Transverse colon (tissue), 4 donors: ENCODE measurements around the gene TMC3.

Source experiments
- EP300 ChIP-seq: sonication (generic); formaldehyde crosslinking; IDR thresholded peaks from one replicate; pipeline ENCODE4 v1.6.1; 2017; ENCODE audit warnings: antibody characterized with exemption, low read depth
- POLR2AphosphoS5 ChIP-seq, 3 donors: sonication (generic); formaldehyde crosslinking; IDR thresholded peaks; one replicate each; pipeline ENCODE4 v1.6.1; 2016; ENCODE audit warnings: antibody characterized with exemption in 3 of 3
- TF ChIP-seq, protein P1 (sequence below), 5 experiments: fragments of 200-600 bp in 3 of 5; fragments of 450-650 bp in 2 of 5; sonication (generic) in 3 of 5; IDR thresholded peaks; 1 replicate in 2 of 5; 2 replicates in 3 of 5; pipeline ENCODE4 v1.5.1; 2016 to 2017; ENCODE audit warnings: antibody characterized with exemption in 5 of 5, inconsistent platforms in 3 of 5, mild to moderate bottlenecking in 2 of 5, moderate library complexity in 1 of 5

- TF ChIP-seq, protein P1, sequence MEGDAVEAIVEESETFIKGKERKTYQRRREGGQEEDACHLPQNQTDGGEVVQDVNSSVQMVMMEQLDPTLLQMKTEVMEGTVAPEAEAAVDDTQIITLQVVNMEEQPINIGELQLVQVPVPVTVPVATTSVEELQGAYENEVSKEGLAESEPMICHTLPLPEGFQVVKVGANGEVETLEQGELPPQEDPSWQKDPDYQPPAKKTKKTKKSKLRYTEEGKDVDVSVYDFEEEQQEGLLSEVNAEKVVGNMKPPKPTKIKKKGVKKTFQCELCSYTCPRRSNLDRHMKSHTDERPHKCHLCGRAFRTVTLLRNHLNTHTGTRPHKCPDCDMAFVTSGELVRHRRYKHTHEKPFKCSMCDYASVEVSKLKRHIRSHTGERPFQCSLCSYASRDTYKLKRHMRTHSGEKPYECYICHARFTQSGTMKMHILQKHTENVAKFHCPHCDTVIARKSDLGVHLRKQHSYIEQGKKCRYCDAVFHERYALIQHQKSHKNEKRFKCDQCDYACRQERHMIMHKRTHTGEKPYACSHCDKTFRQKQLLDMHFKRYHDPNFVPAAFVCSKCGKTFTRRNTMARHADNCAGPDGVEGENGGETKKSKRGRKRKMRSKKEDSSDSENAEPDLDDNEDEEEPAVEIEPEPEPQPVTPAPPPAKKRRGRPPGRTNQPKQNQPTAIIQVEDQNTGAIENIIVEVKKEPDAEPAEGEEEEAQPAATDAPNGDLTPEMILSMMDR (IDR thresholded peaks at IDR 0.05), result no peak
- TF ChIP-seq EP300 (no peak), POLR2AphosphoS5 (IDR thresholded peaks at IDR 0.05) (no peak)
Measured at GRCh38 chr15:81335631-81336030, 38.4 kb downstream of the TMC3 start.
